IMR-90 (cell line): ENCODE data around the gene AXIN2. TPM values are rescaled to one million over a fixed set of nuclear protein-coding genes. Genes with fewer than 3 reads are reported as not detected.

Source experiments
- ATAC-seq: fragments of 200-7000 bp; cut with Tn5 transposase; 2 replicates; pipeline ENCODE4 v1.9.1; 2020; ENCODE audit warnings: low read depth, mild to moderate bottlenecking, moderate library complexity
- BruUV-seq: library from RNA; stranded (reverse); fragments of 400-500 nt; replicated peaks from 2 replicates; lab custom pipeline; 2021; lab: Mats Ljungman, UMichigan
- CTCF ChIA-PET: fragments of 300-600 bp; formaldehyde crosslinking; extraction: SDS; loops from one replicate; lab custom pipeline; 2021; ENCODE audit warnings: antibody characterized with exemption; lab: Yijun Ruan, JAX
- POLR2A ChIA-PET: fragments of 300-600 bp; sonication (Branson Sonifier 250); formaldehyde crosslinking; loops from one replicate; lab custom pipeline; 2022; ENCODE audit warnings: antibody characterized with exemption; ENCODE audit not compliant: unreplicated experiment; lab: Charles Lee
- DNase-seq: peaks from one replicate; pipeline ENCODE4 v3.0.0; 2013
- H2AFZ ChIP-seq: replicated peaks from 2 replicates; pipeline ENCODE3; 2013; ENCODE audit warnings: low read length, mild to moderate bottlenecking; ENCODE audit not compliant: poor library complexity
- H2AK5ac ChIP-seq: 2 replicates; pipeline ENCODE4 v1.6.1; 2013; ENCODE audit warnings: low read depth, low read length, inconsistent platforms
- H2AK9ac ChIP-seq: replicated peaks from 2 replicates; pipeline ENCODE3; 2013; ENCODE audit warnings: mild to moderate bottlenecking, low read depth, low read length, moderate library complexity; ENCODE audit not compliant: poor library complexity
- H2BK120ac ChIP-seq: 2 replicates; pipeline ENCODE4 v1.6.1; 2013; ENCODE audit warnings: low read depth, low read length, inconsistent platforms
- H2BK15ac ChIP-seq: 3 replicates; pipeline ENCODE4 v1.6.1; 2013; ENCODE audit warnings: low read depth, low read length, inconsistent platforms
- H2BK20ac ChIP-seq: 2 replicates; pipeline ENCODE4 v1.6.1; 2013; ENCODE audit warnings: low read depth, mild to moderate bottlenecking, inconsistent platforms, low read length, moderate library complexity
- H2BK5ac ChIP-seq: 2 replicates; pipeline ENCODE4 v1.6.1; 2013; ENCODE audit warnings: mild to moderate bottlenecking, low read depth, low read length, inconsistent platforms; ENCODE audit not compliant: poor library complexity, severe bottlenecking
- H3K14ac ChIP-seq: replicated peaks from 2 replicates; pipeline ENCODE4 v1.6.1; 2013; ENCODE audit warnings: low read depth, low read length, inconsistent platforms
- H3K18ac ChIP-seq: 2 replicates; pipeline ENCODE4 v1.6.1; 2013; ENCODE audit warnings: low read depth, low read length, control low read depth
- H3K23ac ChIP-seq: 2 replicates; pipeline ENCODE4 v1.6.1; 2013; ENCODE audit warnings: low read depth, low read length, inconsistent platforms
- H3K27ac ChIP-seq: 2 replicates; pipeline ENCODE4 v1.5.1; 2013; ENCODE audit warnings: mild to moderate bottlenecking, control low read depth, low read length; ENCODE audit not compliant: insufficient read depth
- H3K27me3 ChIP-seq: 2 replicates; pipeline ENCODE4 v1.6.1; 2013; ENCODE audit warnings: low read length; ENCODE audit not compliant: control insufficient read depth, insufficient read depth
- H3K36me3 ChIP-seq: 2 replicates; pipeline ENCODE4 v1.6.1; 2013; ENCODE audit warnings: low read length, mixed read lengths; ENCODE audit not compliant: control insufficient read depth, insufficient read depth
- H3K4ac ChIP-seq: 2 replicates; pipeline ENCODE4 v1.6.1; 2013; ENCODE audit warnings: low read depth, low read length, inconsistent platforms
- H3K4me1 ChIP-seq: 2 replicates; pipeline ENCODE4 v1.6.1; 2013; ENCODE audit warnings: low read length, mixed read lengths; ENCODE audit not compliant: control insufficient read depth, insufficient read depth
- H3K4me2 ChIP-seq: 2 replicates; pipeline ENCODE4 v1.6.1; 2013; ENCODE audit warnings: low read depth, mild to moderate bottlenecking, control low read depth, low read length, moderate library complexity
- H3K4me3 ChIP-seq: 2 replicates; pipeline ENCODE4 v1.5.1; 2013; ENCODE audit warnings: low read depth, mild to moderate bottlenecking, control low read depth, low read length, moderate library complexity; ENCODE audit not compliant: insufficient read depth
- H3K56ac ChIP-seq: 2 replicates; pipeline ENCODE4 v1.6.1; 2013; ENCODE audit warnings: low read length, inconsistent platforms; ENCODE audit not compliant: insufficient read depth; ENCODE audit errors: extremely low read depth
- H3K79me1 ChIP-seq, 2 experiments: 2 replicates each; pipeline ENCODE4 v1.6.1; 2013; ENCODE audit warnings: low read length in 2 of 2, inconsistent platforms in 1 of 2, low read depth in 1 of 2
- H3K9ac ChIP-seq: 2 replicates; pipeline ENCODE4 v1.6.1; 2013; ENCODE audit warnings: low read depth, low read length, control low read depth
- H3K9me1 ChIP-seq: 2 replicates; pipeline ENCODE4 v1.6.1; 2013; ENCODE audit warnings: low read length, inconsistent platforms; ENCODE audit not compliant: insufficient read depth
- H3K9me3 ChIP-seq: 2 replicates; pipeline ENCODE4 v1.6.1; 2013; ENCODE audit warnings: low read length; ENCODE audit not compliant: control insufficient read depth, insufficient read depth
- H4K20me1 ChIP-seq: 2 replicates; pipeline ENCODE4 v1.6.1; 2013; ENCODE audit warnings: low read length, inconsistent platforms; ENCODE audit not compliant: insufficient read depth
- H4K5ac ChIP-seq: 2 replicates; pipeline ENCODE4 v1.6.1; 2013; ENCODE audit warnings: mild to moderate bottlenecking, low read depth, low read length, control low read depth
- H4K8ac ChIP-seq, 2 experiments: 2 replicates each; pipeline ENCODE4 v1.6.1; 2013; ENCODE audit warnings: low read depth in 2 of 2, low read length in 2 of 2, control low read depth in 1 of 2, inconsistent platforms in 1 of 2
- H4K91ac ChIP-seq: 2 replicates; pipeline ENCODE4 v1.6.1; 2013; ENCODE audit warnings: low read depth, low read length, inconsistent platforms; ENCODE audit not compliant: insufficient read depth
- CEBPB ChIP-seq: IDR thresholded peaks from 2 replicates; pipeline ENCODE4 v1.6.1; 2012; ENCODE audit warnings: low read depth, low read length, improper control_type of control experiment
- CHD1 ChIP-seq: IDR thresholded peaks from 2 replicates; pipeline ENCODE4 v1.6.1; 2012; ENCODE audit warnings: low read depth, low read length, improper control_type of control experiment
- FOS ChIP-seq: fragments of 150-350 bp; IDR thresholded peaks from 2 replicates; pipeline ENCODE4 v1.6.1; 2016; ENCODE audit warnings: low read depth, low read length
- NFE2L2 ChIP-seq: fragments of 150-350 bp; IDR thresholded peaks from 2 replicates; pipeline ENCODE4 v1.6.1; 2016; ENCODE audit warnings: low read depth, mild to moderate bottlenecking, low read length
- RCOR1 ChIP-seq: IDR thresholded peaks from 2 replicates; pipeline ENCODE4 v1.6.1; 2012; ENCODE audit warnings: mild to moderate bottlenecking, low read length, improper control_type of control experiment; ENCODE audit not compliant: insufficient replicate concordance
- WGBS, 2 experiments: methylation state at CpG; one replicate each; pipeline versions ENCODE4 v1.1.5 to v1.1.7; 2013; ENCODE audit warnings: missing lambda C conversion rate in 2 of 2; ENCODE audit not compliant: insufficient read length in 1 of 2; ENCODE audit errors: extremely low coverage in 2 of 2; 5-methylcytosine and 5-hydroxymethylcytosine counted together
- dilution Hi-C: fragments of 300-500 bp; cut with HindIII; formaldehyde crosslinking; loops from one replicate; pipeline ENCODE4 v1.14.3; 2018; ENCODE audit warnings: low sequenced_read_pairs; ENCODE audit not compliant: unreplicated experiment
- in situ Hi-C: fragments of 300-500 bp; cut with MboI; formaldehyde crosslinking; loops from 3 replicates; pipeline ENCODE4 v1.14.3; 2019; ENCODE audit warnings: low sequenced_read_pairs, inconsistent platforms, mixed read lengths
- intact Hi-C: fragments of 100-400 bp; cut with micrococcal nuclease; formaldehyde crosslinking; loops from 2 replicates; pipeline ENCODE4 v1.10.0; 2022
- polyA plus RNA-seq, 3 experiments: library from polyadenylated mRNA; depleted of rRNA; stranded (reverse); fragments of >200 nt; gene quantifications; 2 replicates each; pipeline ENCODE4 v1.2.3, GENCODE V29; 2012; ENCODE audit warnings: low replicate concordance in 1 of 3
- total RNA-seq: library from RNA; depleted of rRNA; stranded (reverse); fragments of >200 nt; gene quantifications from 2 replicates; pipeline ENCODE4 v1.2.3, GENCODE V29; 2012
- TF ChIP-seq, protein P1 (sequence below): conservative IDR thresholded peaks from 2 replicates; pipeline ENCODE4 v1.5.1; 2012; ENCODE audit warnings: mild to moderate bottlenecking, low read depth, low read length, improper control_type of control experiment
- TF ChIP-seq, protein P2 (sequence below): fragments of 150-350 bp; IDR thresholded peaks from 2 replicates; pipeline ENCODE4 v1.6.1; 2017; ENCODE audit warnings: mild to moderate bottlenecking, antibody characterized with exemption, low read length, low read depth

Gene AXIN2
- total and polyA plus RNA-seq, 2 of the 4 experiments (the other 2 are of a cell fraction), result 0.91 to 1.8 TPM

DNA sequence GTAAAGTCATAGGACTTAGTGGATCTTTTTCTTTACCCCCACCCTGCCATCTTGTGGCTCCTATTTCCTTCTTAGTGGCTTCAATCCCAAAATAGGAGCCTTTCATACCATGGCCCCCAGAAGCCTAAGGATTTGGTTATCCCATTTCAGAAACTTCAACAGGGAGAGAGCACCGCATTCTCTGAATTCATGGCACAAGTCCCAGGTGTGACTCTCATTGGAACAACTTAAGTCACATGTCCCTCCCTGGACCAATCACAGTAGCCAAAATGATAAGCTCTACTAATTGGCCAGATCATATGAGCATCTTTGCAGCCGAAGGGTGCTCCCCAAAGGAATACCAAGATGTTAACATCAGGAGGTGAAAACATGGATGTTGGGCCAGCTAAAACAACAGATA, 43.2 kb downstream of the AXIN2 start:
- TF ChIP-seq NFE2L2 (no peak), RCOR1 (no peak), CHD1 (no peak), CEBPB (no peak), FOS (no peak)
- TF ChIP-seq, protein P1, sequence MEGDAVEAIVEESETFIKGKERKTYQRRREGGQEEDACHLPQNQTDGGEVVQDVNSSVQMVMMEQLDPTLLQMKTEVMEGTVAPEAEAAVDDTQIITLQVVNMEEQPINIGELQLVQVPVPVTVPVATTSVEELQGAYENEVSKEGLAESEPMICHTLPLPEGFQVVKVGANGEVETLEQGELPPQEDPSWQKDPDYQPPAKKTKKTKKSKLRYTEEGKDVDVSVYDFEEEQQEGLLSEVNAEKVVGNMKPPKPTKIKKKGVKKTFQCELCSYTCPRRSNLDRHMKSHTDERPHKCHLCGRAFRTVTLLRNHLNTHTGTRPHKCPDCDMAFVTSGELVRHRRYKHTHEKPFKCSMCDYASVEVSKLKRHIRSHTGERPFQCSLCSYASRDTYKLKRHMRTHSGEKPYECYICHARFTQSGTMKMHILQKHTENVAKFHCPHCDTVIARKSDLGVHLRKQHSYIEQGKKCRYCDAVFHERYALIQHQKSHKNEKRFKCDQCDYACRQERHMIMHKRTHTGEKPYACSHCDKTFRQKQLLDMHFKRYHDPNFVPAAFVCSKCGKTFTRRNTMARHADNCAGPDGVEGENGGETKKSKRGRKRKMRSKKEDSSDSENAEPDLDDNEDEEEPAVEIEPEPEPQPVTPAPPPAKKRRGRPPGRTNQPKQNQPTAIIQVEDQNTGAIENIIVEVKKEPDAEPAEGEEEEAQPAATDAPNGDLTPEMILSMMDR, result no peak
- TF ChIP-seq, protein P2, sequence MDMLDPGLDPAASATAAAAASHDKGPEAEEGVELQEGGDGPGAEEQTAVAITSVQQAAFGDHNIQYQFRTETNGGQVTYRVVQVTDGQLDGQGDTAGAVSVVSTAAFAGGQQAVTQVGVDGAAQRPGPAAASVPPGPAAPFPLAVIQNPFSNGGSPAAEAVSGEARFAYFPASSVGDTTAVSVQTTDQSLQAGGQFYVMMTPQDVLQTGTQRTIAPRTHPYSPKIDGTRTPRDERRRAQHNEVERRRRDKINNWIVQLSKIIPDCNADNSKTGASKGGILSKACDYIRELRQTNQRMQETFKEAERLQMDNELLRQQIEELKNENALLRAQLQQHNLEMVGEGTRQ, result peak; percentile 74
- ATAC-seq, result no peak
- POLR2A ChIA-PET, result no interaction called here

More for the DNA sequence above, 43.2 kb downstream of the AXIN2 start:
- Histone ChIP-seq H2AK5ac (no peak overlapping the region), H4K20me1 (no peaks in the 10 kb centered on the region), H3K4me1 (peaks cover 6% of the 10 kb centered on the region; the same call in 1 of the 2 replicates), H2AK9ac (peak overlapping the region; percentile 24), H2BK5ac (no peak overlapping the region), H4K5ac (no peak overlapping the region), H3K56ac (no peak overlapping the region; the same call in 1 of the 2 replicates), H3K9ac (no peak overlapping the region), H2BK120ac (no peak overlapping the region), H3K27ac (no peak overlapping the region), H3K9me1 (peaks cover 2% of the 10 kb centered on the region; the same call in 1 of the 2 replicates), H2AFZ (no peak overlapping the region), H2BK20ac (no peak overlapping the region), H3K4ac (no peak overlapping the region), H2BK15ac (no peak overlapping the region), H3K27me3 (peaks cover 14% of the 10 kb centered on the region), H3K18ac (no peak overlapping the region), H3K23ac (no peak overlapping the region), H3K4me3 (no peak overlapping the region), H3K14ac (no peak overlapping the region), H3K4me2 (no peak overlapping the region), H3K9me3 (peaks cover 2% of the 10 kb centered on the region; the same call in 1 of the 2 replicates), H3K36me3 (no peaks in the 10 kb centered on the region), H4K8ac (no peak overlapping the region), H4K91ac (no peak overlapping the region), H3K79me1 (no peaks in the 10 kb centered on the region)
- peak; percentile 50 for DNase-seq
- dilution Hi-C loops, result no loop called here
- no TSS peak for BruUV-seq
- CTCF ChIA-PET, result no interaction called here
- in situ Hi-C loops, result no loop called here
- WGBS, 2 experiments, result no CpG with 5 or more reads among the region's 2 CpGs
- intact Hi-C loops, result no loop called here
